Measurements from ENCODE around the gene CTNND2.

Gene CTNND2

GRCh38 chr5:11148810-11149539 is 755.3 kb downstream of the CTNND2 start:
- no peak overlapping the region for H3K27ac Mint-ChIP-seq
- DNase-seq (no peak), ATAC-seq (replicated peaks) (no peak)
- H3K27me3 Mint-ChIP-seq: peaks cover 0 to 8% of the 10 kb centered on the region in 2 donors
- H3K9me3 Mint-ChIP-seq: peaks cover 0 to 1% of the 10 kb centered on the region in 2 donors
- H3K4me3 Mint-ChIP-seq: no peak overlapping the region
- H3K36me3 Mint-ChIP-seq: no peaks in the 10 kb centered on the region
- H3K4me1 Mint-ChIP-seq: peaks cover 4 to 5% of the 10 kb centered on the region in 2 donors

- H3K9me3 Mint-ChIP-seq: peaks cover 1 to 5% of the 10 kb centered on the region in 2 donors
- DNase-seq (no peak), ATAC-seq (replicated peaks) (no peak)
- H3K27ac Mint-ChIP-seq: no peak overlapping the region
- no peak overlapping the region for H3K4me3 Mint-ChIP-seq
- no peaks in the 10 kb centered on the region for H3K36me3 Mint-ChIP-seq
- peaks cover 0 to 8% of the 10 kb centered on the region in 2 donors for H3K27me3 Mint-ChIP-seq
- peaks cover 6 to 9% of the 10 kb centered on the region in 2 donors for H3K4me1 Mint-ChIP-seq
Measured at GRCh38 chr5:11146171-11146570, 758.1 kb downstream of the CTNND2 start.

DNA sequence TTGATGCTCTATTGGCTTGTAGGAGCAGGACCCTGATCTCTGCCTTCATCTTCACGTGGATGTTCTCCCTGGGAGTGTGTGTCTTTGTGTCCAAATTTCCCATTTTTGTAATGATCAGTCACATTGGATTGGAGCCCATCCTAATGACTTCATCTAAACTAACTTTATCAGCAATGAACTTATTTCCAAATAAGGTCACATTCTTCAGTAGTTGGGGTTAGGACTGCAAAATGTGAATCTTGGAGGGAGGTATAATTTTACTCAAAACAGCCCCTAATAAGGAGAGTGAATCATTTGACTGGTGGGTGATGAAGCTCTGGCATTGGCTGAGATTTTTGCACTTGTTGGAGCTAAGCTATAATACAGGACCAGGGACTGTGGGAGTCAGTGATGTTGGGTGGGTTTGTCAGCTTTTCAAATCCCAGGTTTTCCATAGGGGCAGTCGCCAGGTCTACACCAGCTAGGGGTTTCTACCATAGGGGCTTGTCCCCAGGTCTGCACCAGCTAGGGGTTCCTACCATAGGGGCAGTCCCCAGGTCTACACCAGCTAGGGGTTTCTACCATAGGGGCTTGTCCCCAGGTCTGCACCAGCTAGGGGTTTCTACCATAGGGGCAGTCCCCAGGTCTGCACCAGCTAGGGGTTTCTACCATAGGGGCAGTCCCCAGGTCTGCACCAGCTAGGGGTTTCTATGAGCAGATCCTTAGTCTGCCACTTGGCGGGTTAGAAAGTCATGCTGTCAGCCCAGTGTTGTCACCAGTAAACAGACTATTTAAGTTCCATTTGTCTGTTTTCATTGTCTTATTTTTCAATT is 760.6 kb downstream of the CTNND2 start:
- Mint-ChIP-seq H3K27ac (peak overlapping the region; percentile 27), H3K4me3 (peak overlapping the region in 1 of 2 donors; percentile 6), H3K36me3 (no peaks in the 10 kb centered on the region), H3K9me3 (peaks cover 1 to 5% of the 10 kb centered on the region in 2 donors), H3K4me1 (peaks cover 6 to 9% of the 10 kb centered on the region in 2 donors), H3K27me3 (peaks cover 6 to 8% of the 10 kb centered on the region in 2 donors)
- peak; percentile 66 to 91 for ATAC-seq (replicated peaks)
- DNase-seq: peak; percentile 76

- Mint-ChIP-seq H3K4me3 (no peak overlapping the region), H3K27me3 (peaks cover 0 to 6% of the 10 kb centered on the region in 2 donors), H3K27ac (no peak overlapping the region), H3K9me3 (peaks cover 2 to 5% of the 10 kb centered on the region in 2 donors), H3K4me1 (peaks cover 5 to 8% of the 10 kb centered on the region in 2 donors), H3K36me3 (no peaks in the 10 kb centered on the region)
- no peak for DNase-seq
- no peak for ATAC-seq (replicated peaks)
Measured at GRCh38 chr5:11139217-11139865, 764.9 kb downstream of the CTNND2 start.

DNA sequence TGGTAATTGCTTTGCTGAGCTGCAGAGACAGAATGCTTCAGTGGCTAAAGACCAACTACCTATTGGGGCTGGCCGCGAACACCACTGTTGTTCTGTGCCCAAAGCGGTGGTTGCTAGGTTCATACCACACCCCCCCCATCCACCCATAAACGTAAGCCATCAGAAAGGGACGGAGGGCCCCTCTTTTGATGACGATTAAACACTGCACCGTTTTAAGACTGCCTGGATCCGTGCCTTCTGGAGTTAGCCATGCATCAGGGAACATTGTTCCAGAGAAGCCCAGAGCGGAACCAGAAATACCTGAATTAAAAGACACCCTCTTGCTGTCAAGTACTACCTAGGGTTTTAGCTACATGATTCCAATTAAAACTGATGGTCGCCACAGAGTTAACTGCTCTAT is 774.1 kb downstream of the CTNND2 start:
- ATAC-seq (replicated peaks) (no peak), DNase-seq (no peak)
- no peak overlapping the region for H3K27ac Mint-ChIP-seq
- H3K27me3 Mint-ChIP-seq: peaks cover 0 to 4% of the 10 kb centered on the region in 2 donors
- no peaks in the 10 kb centered on the region for H3K9me3 Mint-ChIP-seq
- H3K36me3 Mint-ChIP-seq: no peaks in the 10 kb centered on the region
- H3K4me3 Mint-ChIP-seq: no peak overlapping the region
- H3K4me1 Mint-ChIP-seq: no peaks in the 10 kb centered on the region

DNA sequence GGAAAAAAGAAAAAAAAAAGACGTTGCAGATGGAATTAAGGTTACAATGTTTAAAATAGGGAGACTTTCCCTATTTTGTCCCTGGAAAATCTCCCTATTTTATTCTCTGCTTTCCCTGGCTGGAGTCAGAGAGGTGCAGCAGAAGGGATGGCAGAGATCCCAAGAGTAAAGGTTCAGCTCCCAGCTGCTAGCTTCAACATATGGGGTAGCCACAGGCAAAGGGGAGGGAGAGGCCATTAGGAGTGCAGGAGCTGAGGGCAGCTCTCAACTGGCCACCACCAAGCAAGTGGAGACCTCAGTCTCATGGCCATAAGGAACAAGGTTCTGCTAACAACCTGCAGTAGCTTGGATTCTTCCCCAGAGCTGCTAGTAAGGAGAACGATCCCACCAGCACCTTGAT is 776.2 kb downstream of the CTNND2 start:
- no peak for DNase-seq
- Mint-ChIP-seq H3K4me3 (no peak overlapping the region), H3K27me3 (no peaks in the 10 kb centered on the region), H3K36me3 (no peaks in the 10 kb centered on the region), H3K9me3 (no peaks in the 10 kb centered on the region), H3K27ac (no peak overlapping the region), H3K4me1 (no peaks in the 10 kb centered on the region)
- no peak for ATAC-seq (replicated peaks)

DNA sequence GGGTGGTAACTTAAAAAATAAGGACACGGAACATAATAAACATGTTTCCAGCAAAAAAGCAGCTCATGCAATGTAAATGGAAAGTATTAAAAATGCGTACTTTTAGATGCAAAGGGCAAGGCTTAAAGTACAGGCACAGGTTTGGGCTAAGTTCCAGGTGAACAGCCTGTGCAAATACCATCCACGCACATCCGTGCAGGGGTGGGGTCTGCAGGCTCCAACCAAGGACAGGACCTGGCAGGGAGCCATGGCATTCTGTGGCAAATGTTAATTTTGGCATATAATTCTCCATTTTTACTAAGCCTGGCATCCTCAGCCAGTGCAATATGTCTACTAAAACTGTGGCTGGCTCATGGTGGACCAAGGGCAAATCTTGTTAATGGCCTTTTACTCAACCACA is 777.4 kb downstream of the CTNND2 start:
- no peak overlapping the region for H3K4me3 Mint-ChIP-seq
- H3K27me3 Mint-ChIP-seq: no peaks in the 10 kb centered on the region
- H3K4me1 Mint-ChIP-seq: no peaks in the 10 kb centered on the region
- DNase-seq (no peak), ATAC-seq (replicated peaks) (no peak)
- no peaks in the 10 kb centered on the region for H3K36me3 Mint-ChIP-seq
- no peaks in the 10 kb centered on the region for H3K9me3 Mint-ChIP-seq
- no peak overlapping the region for H3K27ac Mint-ChIP-seq

GRCh38 chr5:11121885-11122284 is 782.4 kb downstream of the CTNND2 start:
- no peak for ATAC-seq (replicated peaks)
- H3K9me3 Mint-ChIP-seq: no peaks in the 10 kb centered on the region

GRCh38 chr5:11110128-11110527 is 794.1 kb downstream of the CTNND2 start:
- DNase-seq (no peak), ATAC-seq (replicated peaks) (no peak)
- Mint-ChIP-seq H3K36me3 (no peaks in the 10 kb centered on the region), H3K27ac (no peak overlapping the region), H3K9me3 (peaks cover 0 to 4% of the 10 kb centered on the region in 2 donors), H3K4me3 (no peak overlapping the region), H3K4me1 (no peaks in the 10 kb centered on the region), H3K27me3 (no peaks in the 10 kb centered on the region)

More at GRCh38 chr5:11121885-11122284, 782.4 kb downstream of the CTNND2 start:
- no peak overlapping the region for H3K4me3 Mint-ChIP-seq
- H3K27ac Mint-ChIP-seq: no peak overlapping the region
- no peaks in the 10 kb centered on the region for H3K36me3 Mint-ChIP-seq
- DNase-seq: no peak
- no peaks in the 10 kb centered on the region for H3K4me1 Mint-ChIP-seq
- no peaks in the 10 kb centered on the region for H3K27me3 Mint-ChIP-seq

DNA sequence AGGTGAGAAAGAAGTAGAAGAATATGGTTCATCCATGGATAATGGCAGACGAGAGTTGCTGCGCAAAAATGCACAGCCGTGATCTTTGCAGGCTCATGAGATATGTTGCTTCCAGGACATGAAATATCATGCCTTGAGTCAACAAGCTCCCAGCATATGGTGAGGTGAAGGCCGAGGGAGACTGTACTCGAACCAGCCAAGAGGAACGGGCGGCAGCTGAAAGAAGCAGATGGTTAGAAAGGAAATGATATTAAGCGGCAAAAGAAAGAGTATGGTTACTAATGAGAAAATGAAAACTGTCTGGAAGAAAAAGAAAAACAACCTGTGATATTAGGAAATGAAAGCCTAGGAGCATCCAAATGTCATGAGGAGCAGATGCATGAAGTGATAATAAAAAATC is 798.5 kb downstream of the CTNND2 start:
- H3K36me3 Mint-ChIP-seq: no peaks in the 10 kb centered on the region
- H3K27me3 Mint-ChIP-seq: peaks cover 0 to 7% of the 10 kb centered on the region in 2 donors
- ATAC-seq (replicated peaks): no peak
- DNase-seq: no peak
- no peak overlapping the region for H3K27ac Mint-ChIP-seq
- no peaks in the 10 kb centered on the region for H3K9me3 Mint-ChIP-seq
- no peak overlapping the region for H3K4me3 Mint-ChIP-seq
- no peaks in the 10 kb centered on the region for H3K4me1 Mint-ChIP-seq

DNA sequence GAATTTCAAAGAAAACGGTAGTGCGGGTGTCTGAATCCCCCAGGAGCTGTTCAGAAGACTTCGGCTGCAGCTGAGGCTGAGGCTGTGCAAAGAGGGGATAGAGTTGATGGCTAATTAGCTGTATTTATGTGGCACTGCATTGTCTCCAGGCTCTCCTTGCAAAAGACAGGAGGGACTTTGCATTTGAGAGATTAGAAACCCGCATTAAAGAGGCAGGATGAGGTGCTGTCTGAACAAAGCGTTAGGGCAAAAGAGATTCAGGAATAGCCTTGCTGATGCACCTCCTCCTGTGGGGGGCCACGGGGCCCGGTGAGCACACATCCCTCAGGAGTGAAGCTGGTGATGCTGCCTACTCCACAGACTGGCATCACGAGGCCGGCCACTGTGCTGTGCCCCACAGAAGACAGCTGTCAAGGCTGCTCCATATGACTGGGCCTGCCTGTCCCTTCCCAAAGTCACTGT is 799.6 kb downstream of the CTNND2 start:
- no peaks in the 10 kb centered on the region for H3K4me1 Mint-ChIP-seq
- H3K27me3 Mint-ChIP-seq: peaks cover 0 to 7% of the 10 kb centered on the region in 2 donors
- H3K9me3 Mint-ChIP-seq: no peaks in the 10 kb centered on the region
- no peak overlapping the region for H3K4me3 Mint-ChIP-seq
- no peaks in the 10 kb centered on the region for H3K36me3 Mint-ChIP-seq
- no peak overlapping the region for H3K27ac Mint-ChIP-seq
- DNase-seq (no peak), ATAC-seq (replicated peaks) (no peak)

- ATAC-seq (replicated peaks) (no peak), DNase-seq (no peak)
- no peaks in the 10 kb centered on the region for H3K36me3 Mint-ChIP-seq
- H3K27me3 Mint-ChIP-seq: peaks cover 0 to 7% of the 10 kb centered on the region in 2 donors
- H3K4me1 Mint-ChIP-seq: no peaks in the 10 kb centered on the region
- H3K9me3 Mint-ChIP-seq: no peaks in the 10 kb centered on the region
- no peak overlapping the region for H3K4me3 Mint-ChIP-seq
- H3K27ac Mint-ChIP-seq: no peak overlapping the region
Measured at GRCh38 chr5:11104210-11104609, 800.0 kb downstream of the CTNND2 start.

DNA sequence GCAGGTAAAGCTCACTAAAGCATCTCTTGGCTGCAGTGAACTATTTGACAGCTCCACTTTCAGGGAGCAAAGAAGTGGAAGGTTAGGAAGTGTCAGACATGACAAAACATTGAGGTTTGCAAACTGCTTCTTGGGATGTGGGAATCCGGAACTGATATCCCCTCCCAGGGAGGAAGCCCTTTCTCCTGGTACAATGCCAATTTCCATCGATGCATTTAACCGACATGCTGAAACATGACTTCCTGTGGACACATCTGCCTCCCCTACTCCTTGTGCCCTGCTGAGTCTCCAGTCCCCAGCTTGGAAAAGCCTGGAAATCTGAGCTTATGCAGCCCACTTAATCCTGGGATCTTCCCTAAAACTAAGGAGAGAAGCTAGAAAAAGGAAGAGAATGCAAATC is 820.1 kb downstream of the CTNND2 start:
- Mint-ChIP-seq H3K4me1 (no peaks in the 10 kb centered on the region), H3K36me3 (no peaks in the 10 kb centered on the region), H3K27me3 (no peaks in the 10 kb centered on the region), H3K9me3 (peaks cover 3 to 4% of the 10 kb centered on the region in 2 donors), H3K27ac (no peak overlapping the region), H3K4me3 (no peak overlapping the region)
- ATAC-seq (replicated peaks): no peak
- DNase-seq: no peak

DNA sequence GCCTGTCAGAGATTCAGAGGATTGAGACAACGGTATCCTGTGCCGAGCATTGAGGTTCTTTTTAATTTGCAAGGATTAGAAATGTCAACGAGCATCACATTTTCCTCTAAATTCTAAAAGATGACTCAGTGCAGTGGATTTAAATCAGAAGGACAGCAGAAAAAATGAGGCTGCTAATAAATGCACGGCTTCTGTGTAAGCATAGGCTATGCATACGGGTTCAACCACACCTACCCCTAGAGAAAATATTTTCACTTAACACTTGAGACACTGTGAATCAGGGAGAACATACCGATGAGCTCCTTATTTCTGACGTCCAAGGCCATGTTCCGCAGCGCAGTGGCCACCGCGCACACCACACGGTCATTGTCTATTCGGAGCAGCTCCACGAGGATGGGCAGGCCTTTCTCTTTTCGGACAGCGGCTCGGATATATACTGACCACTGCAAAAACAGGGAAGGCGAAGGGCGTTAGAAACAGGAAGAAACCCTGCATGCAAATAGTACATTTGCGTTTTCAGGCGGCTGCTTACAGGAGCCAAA is 821.8 kb downstream of the CTNND2 start:
- Mint-ChIP-seq H3K27ac (no peak overlapping the region), H3K4me3 (no peak overlapping the region), H3K27me3 (peaks cover 0 to 3% of the 10 kb centered on the region in 2 donors), H3K4me1 (no peaks in the 10 kb centered on the region), H3K9me3 (peaks cover under 1 to 2% of the 10 kb centered on the region in 2 donors), H3K36me3 (no peaks in the 10 kb centered on the region)
- ATAC-seq (replicated peaks): no peak
- DNase-seq: no peak
